ENCODE data around the gene PDE6B. TPM values are rescaled to one million over a fixed set of nuclear protein-coding genes. Genes with fewer than 3 reads are reported as not detected.
"Not testable (repeated sequence)": the region's sequence is repeated elsewhere in the genome, so short reads cannot be mapped to it uniquely, and the experiment has no call there.

The PDE6B gene
- total and polyA plus RNA-seq, 2 donors: 7.7 to 22.5 TPM

GRCh38 chr4:581753-582361 lies 43.5 kb upstream of the PDE6B start:
- Histone ChIP-seq H3K4me1 (ENCODE audit: control insufficient read depth in 2 of 2, insufficient read depth in 2 of 2, low read length in 2 of 2) (peaks cover 0 to 3% of the 10 kb centered on the region in 2 donors), H3K9me3 (ENCODE audit: control insufficient read depth in 2 of 2, insufficient read depth in 1 of 2, low read length in 1 of 2) (peaks cover 0 to 2% of the 10 kb centered on the region in 2 donors), H3K36me3 (ENCODE audit: control insufficient read depth in 2 of 2, insufficient read depth in 2 of 2, low read length in 1 of 2) (no peaks in the 10 kb centered on the region), H3K4me3 (ENCODE audit: low read length in 2 of 2) (no peak overlapping the region), H3K27me3 (ENCODE audit: control insufficient read depth in 2 of 2, insufficient read depth in 1 of 2, low read length in 1 of 2) (peaks cover 29 to 35% of the 10 kb centered on the region in 2 donors), H3K27ac (ENCODE audit: low read depth in 1 of 2, low read length in 1 of 2) (no peak overlapping the region)
- no peak for DNase-seq (ENCODE audit: low read depth in 6 of 9, low spot score in 9 of 9)
- WGBS: 89% methylated on average over 9 of the region's 9 CpGs

GRCh38 chr4:583820-584219 lies 41.6 kb upstream of the PDE6B start:
- Histone ChIP-seq H3K36me3 (ENCODE audit: control insufficient read depth in 2 of 2, insufficient read depth in 2 of 2, low read length in 1 of 2) (no peaks in the 10 kb centered on the region), H3K4me3 (ENCODE audit: low read length in 2 of 2) (no peak overlapping the region), H3K27ac (ENCODE audit: low read depth in 1 of 2, low read length in 1 of 2) (no peak overlapping the region), H3K9me3 (ENCODE audit: control insufficient read depth in 2 of 2, insufficient read depth in 1 of 2, low read length in 1 of 2) (no peaks in the 10 kb centered on the region), H3K4me1 (ENCODE audit: control insufficient read depth in 2 of 2, insufficient read depth in 2 of 2, low read length in 2 of 2) (no peaks in the 10 kb centered on the region), H3K27me3 (ENCODE audit: control insufficient read depth in 2 of 2, insufficient read depth in 1 of 2, low read length in 1 of 2) (peaks cover 11 to 22% of the 10 kb centered on the region in 2 donors)
- no peak for DNase-seq (ENCODE audit: low read depth in 6 of 9, low spot score in 9 of 9)
- 93% methylated on average over 2 of the region's 2 CpGs for WGBS

DNA sequence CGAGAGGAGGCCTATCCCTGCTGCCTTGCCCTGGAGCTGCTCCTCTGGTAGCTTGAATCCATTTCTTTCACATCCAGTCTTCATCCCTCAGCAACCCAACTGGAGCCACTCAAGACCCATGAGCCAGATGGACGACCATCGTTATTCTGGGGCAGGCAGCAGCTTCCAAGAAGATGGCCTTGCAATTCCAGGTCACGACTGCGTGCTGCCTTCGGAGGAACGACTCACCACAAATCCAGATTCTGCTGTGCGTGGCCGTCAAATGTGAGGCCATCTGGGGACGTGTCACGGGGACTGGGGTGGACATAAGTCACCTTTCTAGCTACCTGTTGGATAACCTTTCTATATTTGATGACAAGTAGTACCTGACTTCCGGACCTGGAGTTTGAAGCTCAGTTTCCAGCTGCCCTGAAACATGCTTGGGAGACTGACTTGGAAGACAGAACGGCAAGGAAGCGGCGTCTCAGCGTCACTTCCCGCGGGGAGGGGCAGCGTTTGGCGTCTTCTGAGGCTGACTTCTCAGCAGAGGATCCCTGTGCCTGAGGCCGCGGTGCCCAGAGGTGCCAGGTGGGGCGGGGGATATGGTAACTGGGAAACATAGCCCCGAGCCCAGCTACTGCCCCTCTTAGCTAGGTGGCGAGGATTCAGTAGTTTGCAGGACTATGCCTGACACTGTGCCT lies 37.6 kb upstream of the PDE6B start:
- H3K27me3 ChIP-seq (ENCODE audit: control insufficient read depth in 2 of 2, insufficient read depth in 1 of 2, low read length in 1 of 2): peaks cover 0 to 7% of the 10 kb centered on the region in 2 donors
- H3K36me3 ChIP-seq (ENCODE audit: control insufficient read depth in 2 of 2, insufficient read depth in 2 of 2, low read length in 1 of 2): no peaks in the 10 kb centered on the region
- H3K4me1 ChIP-seq (ENCODE audit: control insufficient read depth in 2 of 2, insufficient read depth in 2 of 2, low read length in 2 of 2): no peaks in the 10 kb centered on the region
- 84% methylated on average over 25 of the region's 25 CpGs for WGBS
- H3K27ac ChIP-seq (ENCODE audit: low read depth in 1 of 2, low read length in 1 of 2): no peak overlapping the region
- DNase-seq (ENCODE audit: low read depth in 6 of 9, low spot score in 9 of 9): no peak
- H3K9me3 ChIP-seq (ENCODE audit: control insufficient read depth in 2 of 2, insufficient read depth in 1 of 2, low read length in 1 of 2): peaks cover 0 to 1% of the 10 kb centered on the region in 2 donors
- no peak overlapping the region for H3K4me3 ChIP-seq (ENCODE audit: low read length in 2 of 2)

- no peak for DNase-seq (ENCODE audit: low read depth in 6 of 9, low spot score in 9 of 9)
- 81% methylated on average over 36 of the region's 36 CpGs for WGBS
- Histone ChIP-seq H3K27me3 (ENCODE audit: control insufficient read depth in 2 of 2, insufficient read depth in 1 of 2, low read length in 1 of 2) (peaks cover 0 to 7% of the 10 kb centered on the region in 2 donors), H3K4me3 (ENCODE audit: low read length in 2 of 2) (no peak overlapping the region), H3K36me3 (ENCODE audit: control insufficient read depth in 2 of 2, insufficient read depth in 2 of 2, low read length in 1 of 2) (no peaks in the 10 kb centered on the region), H3K27ac (ENCODE audit: low read depth in 1 of 2, low read length in 1 of 2) (no peak overlapping the region), H3K4me1 (ENCODE audit: control insufficient read depth in 2 of 2, insufficient read depth in 2 of 2, low read length in 2 of 2) (no peaks in the 10 kb centered on the region), H3K9me3 (ENCODE audit: control insufficient read depth in 2 of 2, insufficient read depth in 1 of 2, low read length in 1 of 2) (peaks cover 0 to 1% of the 10 kb centered on the region in 2 donors)
Measured at GRCh38 chr4:588351-588849, 37.0 kb upstream of the PDE6B start.

- Histone ChIP-seq H3K4me1 (ENCODE audit: control insufficient read depth in 2 of 2, insufficient read depth in 2 of 2, low read length in 2 of 2) (no peaks in the 10 kb centered on the region), H3K4me3 (ENCODE audit: low read length in 2 of 2) (no peak overlapping the region), H3K27ac (ENCODE audit: low read depth in 1 of 2, low read length in 1 of 2) (no peak overlapping the region), H3K9me3 (ENCODE audit: control insufficient read depth in 2 of 2, insufficient read depth in 1 of 2, low read length in 1 of 2) (peaks cover 0 to 1% of the 10 kb centered on the region in 2 donors), H3K27me3 (ENCODE audit: control insufficient read depth in 2 of 2, insufficient read depth in 1 of 2, low read length in 1 of 2) (peaks cover 0 to 7% of the 10 kb centered on the region in 2 donors), H3K36me3 (ENCODE audit: control insufficient read depth in 2 of 2, insufficient read depth in 2 of 2, low read length in 1 of 2) (no peaks in the 10 kb centered on the region)
- no peak for DNase-seq (ENCODE audit: low read depth in 6 of 9, low spot score in 9 of 9)
- 90% methylated on average over 16 of the region's 16 CpGs for WGBS
Measured at GRCh38 chr4:589219-589963, 36.0 kb upstream of the PDE6B start.

GRCh38 chr4:590313-590841 lies 35.0 kb upstream of the PDE6B start:
- Histone ChIP-seq H3K4me3 (ENCODE audit: low read length in 2 of 2) (no peak overlapping the region), H3K27me3 (ENCODE audit: control insufficient read depth in 2 of 2, insufficient read depth in 1 of 2, low read length in 1 of 2) (peaks cover 0 to 7% of the 10 kb centered on the region in 2 donors), H3K9me3 (ENCODE audit: control insufficient read depth in 2 of 2, insufficient read depth in 1 of 2, low read length in 1 of 2) (peaks cover 0 to 1% of the 10 kb centered on the region in 2 donors), H3K27ac (ENCODE audit: low read depth in 1 of 2, low read length in 1 of 2) (no peak overlapping the region), H3K4me1 (ENCODE audit: control insufficient read depth in 2 of 2, insufficient read depth in 2 of 2, low read length in 2 of 2) (no peaks in the 10 kb centered on the region), H3K36me3 (ENCODE audit: control insufficient read depth in 2 of 2, insufficient read depth in 2 of 2, low read length in 1 of 2) (no peaks in the 10 kb centered on the region)
- DNase-seq (ENCODE audit: low read depth in 6 of 9, low spot score in 9 of 9): no peak
- WGBS: 96% methylated on average over 12 of the region's 12 CpGs

DNA sequence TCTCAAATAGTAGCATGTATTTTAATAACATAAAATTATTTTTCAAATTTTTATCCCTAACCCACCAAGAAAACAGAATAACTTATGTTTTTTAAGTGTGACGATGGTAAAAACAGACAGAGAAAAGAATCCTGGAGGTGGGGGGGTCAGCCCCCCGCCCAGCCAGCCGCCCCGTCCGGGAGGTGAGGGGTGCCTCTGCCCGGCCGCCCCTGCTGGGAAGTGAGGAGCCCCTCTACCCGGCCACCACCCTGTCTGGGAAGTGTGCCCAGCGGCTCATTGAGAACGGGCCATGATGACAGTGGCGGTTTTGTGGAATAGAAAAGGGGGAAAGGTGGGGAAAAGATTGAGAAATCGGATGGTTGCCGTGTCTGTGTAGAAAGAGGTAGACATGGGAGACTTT lies 33.2 kb upstream of the PDE6B start:
- not testable (repeated sequence) for DNase-seq (ENCODE audit: low read depth in 6 of 9, low spot score in 9 of 9); H3K36me3 ChIP-seq (ENCODE audit: control insufficient read depth in 2 of 2, insufficient read depth in 2 of 2, low read length in 1 of 2); H3K4me3 ChIP-seq (ENCODE audit: low read length in 2 of 2); H3K27ac ChIP-seq (ENCODE audit: low read depth in 1 of 2, low read length in 1 of 2); H3K9me3 ChIP-seq (ENCODE audit: control insufficient read depth in 2 of 2, insufficient read depth in 1 of 2, low read length in 1 of 2); H3K4me1 ChIP-seq (ENCODE audit: control insufficient read depth in 2 of 2, insufficient read depth in 2 of 2, low read length in 2 of 2); H3K27me3 ChIP-seq (ENCODE audit: control insufficient read depth in 2 of 2, insufficient read depth in 1 of 2, low read length in 1 of 2)
- 90% methylated on average over 11 of the region's 13 CpGs for WGBS

DNA sequence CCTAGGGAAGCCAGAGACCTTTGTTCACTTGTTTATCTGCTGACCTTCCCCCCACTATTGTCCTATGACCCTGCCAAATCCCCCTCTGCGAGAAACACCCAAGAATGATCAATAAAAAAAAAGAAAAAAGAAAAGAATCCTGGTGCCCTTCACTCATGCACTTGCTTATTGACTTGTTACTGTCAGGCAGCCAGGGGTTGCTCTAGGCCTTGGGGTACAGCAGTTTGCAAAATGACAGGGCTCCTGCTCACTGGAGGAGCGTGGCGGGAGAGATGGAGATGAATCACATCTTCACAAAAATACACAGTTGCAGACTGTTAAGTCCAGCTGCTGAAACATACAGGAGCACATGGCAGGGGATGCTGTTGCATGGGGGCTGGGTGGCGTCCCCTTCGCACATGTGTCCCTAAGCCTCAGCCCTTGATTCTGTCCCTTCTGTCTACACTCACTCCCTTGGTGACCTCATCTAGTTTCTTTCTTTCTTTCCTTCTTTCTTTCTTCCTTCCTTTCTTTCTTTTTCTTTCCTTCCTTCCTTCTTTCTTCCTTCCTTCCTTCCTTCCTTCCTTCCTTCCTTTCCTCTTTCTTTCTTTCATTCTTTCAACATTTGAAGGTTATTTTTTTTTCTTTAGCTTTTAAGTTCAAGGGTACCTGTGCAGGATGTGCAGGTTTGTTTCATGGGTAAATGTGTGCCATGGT lies 32.4 kb upstream of the PDE6B start:
- no peak overlapping the region for H3K4me3 ChIP-seq (ENCODE audit: low read length in 2 of 2)
- WGBS: 89% methylated on average over 5 of the region's 5 CpGs

More for the DNA sequence above, 32.4 kb upstream of the PDE6B start:
- H3K9me3 ChIP-seq (ENCODE audit: control insufficient read depth in 2 of 2, insufficient read depth in 1 of 2, low read length in 1 of 2): peaks cover 0 to 1% of the 10 kb centered on the region in 2 donors
- no peak overlapping the region for H3K27ac ChIP-seq (ENCODE audit: low read depth in 1 of 2, low read length in 1 of 2)
- no peaks in the 10 kb centered on the region for H3K36me3 ChIP-seq (ENCODE audit: control insufficient read depth in 2 of 2, insufficient read depth in 2 of 2, low read length in 1 of 2)
- no peaks in the 10 kb centered on the region for H3K4me1 ChIP-seq (ENCODE audit: control insufficient read depth in 2 of 2, insufficient read depth in 2 of 2, low read length in 2 of 2)
- DNase-seq (ENCODE audit: low read depth in 6 of 9, low spot score in 9 of 9): no peak
- H3K27me3 ChIP-seq (ENCODE audit: control insufficient read depth in 2 of 2, insufficient read depth in 1 of 2, low read length in 1 of 2): peaks cover 0 to 4% of the 10 kb centered on the region in 2 donors

Measured in thymus (tissue), 11 donors.